GM23248 (cell line): ENCODE results near the gene VSTM2B.

ENCODE experiments used
- EZH2 ChIP-seq: fragments of 200-600 bp; sonication (generic); IDR thresholded peaks from 2 replicates; pipeline ENCODE4 v1.6.1; 2018; ENCODE audit warnings: antibody characterized with exemption, mild to moderate bottlenecking; ENCODE audit not compliant: insufficient read depth, poor library complexity, severe bottlenecking
- EZH2phosphoT487 ChIP-seq: fragments of 200-600 bp; sonication (generic); IDR thresholded peaks from 2 replicates; pipeline ENCODE4 v1.6.1; 2018; ENCODE audit warnings: antibody characterized with exemption, moderate library complexity, mild to moderate bottlenecking, low read depth; ENCODE audit not compliant: insufficient read depth

- TF ChIP-seq EZH2, result peak; percentile 70
- peak; percentile 74; the same call in 1 of the 2 replicates for TF ChIP-seq EZH2phosphoT487
Observed at GRCh38 chr19:29526730-29527499, 1.1 kb downstream of the VSTM2B start.
